Esophagus muscularis mucosa (tissue), 4 donors: ENCODE data around the gene SMIM24.

ENCODE experiments used
- EP300 ChIP-seq: sonication (generic); formaldehyde crosslinking; IDR thresholded peaks from one replicate; pipeline ENCODE4 v1.6.1; 2017; ENCODE audit warnings: antibody characterized with exemption
- POLR2A ChIP-seq: fragments of 450-650 bp; IDR thresholded peaks from one replicate; pipeline ENCODE4 v1.6.1; 2017; ENCODE audit warnings: antibody characterized with exemption, moderate library complexity, mild to moderate bottlenecking, low read depth
- TF ChIP-seq, protein P1 (sequence below), 3 experiments: fragments of 200-600 bp in 2 of 3; fragments of 450-650 bp in 1 of 3; sonication (generic) in 2 of 3; IDR thresholded peaks; one replicate each; pipeline ENCODE4 v1.5.1; 2017 to 2019; ENCODE audit warnings: antibody characterized with exemption in 3 of 3, mild to moderate bottlenecking in 2 of 3, moderate library complexity in 1 of 3

DNA sequence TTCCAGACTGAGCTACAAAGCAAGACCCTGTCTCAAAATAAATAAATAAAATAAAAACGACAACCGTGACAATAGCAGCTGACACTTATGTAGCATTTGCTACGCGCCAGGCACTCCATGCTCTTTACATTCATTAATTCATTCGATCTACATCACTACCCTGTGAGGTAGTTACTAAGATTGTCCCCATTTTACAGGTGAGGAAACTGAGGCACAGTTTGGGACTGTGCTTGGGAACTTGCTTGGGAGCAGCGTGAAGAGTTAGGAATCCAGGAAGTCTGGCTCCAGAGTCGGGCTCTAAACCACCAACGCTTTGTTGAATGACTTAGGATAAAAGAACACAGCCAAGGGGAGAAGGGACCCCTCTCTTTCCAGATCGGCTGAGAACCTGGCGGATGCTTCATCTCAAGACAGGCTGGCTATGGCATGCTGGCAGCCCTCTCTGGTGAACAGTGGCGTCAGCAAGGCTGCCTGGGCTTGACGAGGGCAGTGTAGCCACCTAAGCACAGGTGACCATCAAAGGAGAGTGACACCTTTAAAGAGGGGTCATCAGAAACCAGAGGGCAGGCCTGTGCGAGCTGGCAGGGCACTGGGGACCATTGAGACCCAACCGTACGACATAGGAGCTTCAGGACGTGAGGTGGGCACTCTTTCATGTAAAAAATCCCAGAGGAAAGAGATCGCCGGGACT is 19.6 kb upstream of the SMIM24 start:
- TF ChIP-seq POLR2A (no peak), EP300 (no peak)
- TF ChIP-seq, protein P1, sequence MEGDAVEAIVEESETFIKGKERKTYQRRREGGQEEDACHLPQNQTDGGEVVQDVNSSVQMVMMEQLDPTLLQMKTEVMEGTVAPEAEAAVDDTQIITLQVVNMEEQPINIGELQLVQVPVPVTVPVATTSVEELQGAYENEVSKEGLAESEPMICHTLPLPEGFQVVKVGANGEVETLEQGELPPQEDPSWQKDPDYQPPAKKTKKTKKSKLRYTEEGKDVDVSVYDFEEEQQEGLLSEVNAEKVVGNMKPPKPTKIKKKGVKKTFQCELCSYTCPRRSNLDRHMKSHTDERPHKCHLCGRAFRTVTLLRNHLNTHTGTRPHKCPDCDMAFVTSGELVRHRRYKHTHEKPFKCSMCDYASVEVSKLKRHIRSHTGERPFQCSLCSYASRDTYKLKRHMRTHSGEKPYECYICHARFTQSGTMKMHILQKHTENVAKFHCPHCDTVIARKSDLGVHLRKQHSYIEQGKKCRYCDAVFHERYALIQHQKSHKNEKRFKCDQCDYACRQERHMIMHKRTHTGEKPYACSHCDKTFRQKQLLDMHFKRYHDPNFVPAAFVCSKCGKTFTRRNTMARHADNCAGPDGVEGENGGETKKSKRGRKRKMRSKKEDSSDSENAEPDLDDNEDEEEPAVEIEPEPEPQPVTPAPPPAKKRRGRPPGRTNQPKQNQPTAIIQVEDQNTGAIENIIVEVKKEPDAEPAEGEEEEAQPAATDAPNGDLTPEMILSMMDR (IDR thresholded peaks at IDR 0.05) = no peak
